Astrocyte (in vitro differentiated cells and primary cell): ENCODE measurements around the gene THADA. TPM values are rescaled to one million over a fixed set of nuclear protein-coding genes. Genes with fewer than 3 reads are reported as not detected.

ENCODE experiments used
- DNase-seq: peaks from one replicate; pipeline ENCODE4 v3.0.0-alpha.2; 2010; ENCODE audit warnings: low read depth
- FAIRE-seq: peaks from 2 replicates; lab custom pipeline; 2011; peaks lifted over from hg19 to GRCh38; lab: Jason Lieb, UNC
- H2AFZ ChIP-seq: 2 replicates; pipeline ENCODE4 v1.6.0; 2012; ENCODE audit warnings: low read depth, low read length, inconsistent platforms
- H3K27ac ChIP-seq: 2 replicates; pipeline ENCODE4 v1.5.1; 2011; ENCODE audit warnings: low read depth, low read length, inconsistent platforms
- H3K27me3 ChIP-seq: 2 replicates; pipeline ENCODE4 v1.6.0; 2011; ENCODE audit warnings: low read length, inconsistent platforms; ENCODE audit not compliant: insufficient read depth
- H3K36me3 ChIP-seq: 2 replicates; pipeline ENCODE4 v1.5.1; 2011; ENCODE audit warnings: low read length, inconsistent platforms; ENCODE audit not compliant: insufficient read depth
- H3K4me1 ChIP-seq: 2 replicates; pipeline ENCODE4 v1.5.1; 2011; ENCODE audit warnings: low read length, inconsistent platforms; ENCODE audit not compliant: insufficient read depth
- H3K4me2 ChIP-seq: 2 replicates; pipeline ENCODE4 v1.6.0; 2012; ENCODE audit warnings: low read length, inconsistent platforms
- H3K4me3 ChIP-seq: 2 replicates; pipeline ENCODE4 v1.5.1; 2011; ENCODE audit warnings: low read depth, mild to moderate bottlenecking, low read length, inconsistent platforms; ENCODE audit not compliant: insufficient read depth
- H3K79me2 ChIP-seq: 2 replicates; pipeline ENCODE4 v1.6.0; 2012; ENCODE audit warnings: mild to moderate bottlenecking, low read length, inconsistent platforms; ENCODE audit not compliant: insufficient read depth
- H3K9ac ChIP-seq: 2 replicates; pipeline ENCODE4 v1.6.0; 2012; ENCODE audit warnings: mild to moderate bottlenecking, low read length, inconsistent platforms
- H3K9me3 ChIP-seq: 2 replicates; pipeline ENCODE4 v1.5.1; 2012; ENCODE audit warnings: low read depth, mild to moderate bottlenecking, low read length, inconsistent platforms; ENCODE audit not compliant: insufficient read depth
- H4K20me1 ChIP-seq: 2 replicates; pipeline ENCODE4 v1.6.0; 2012; ENCODE audit warnings: low read length, inconsistent platforms; ENCODE audit not compliant: insufficient read depth
- H3K27ac Mint-ChIP-seq: one replicate; pipeline ENCODE4 v1.8.0; 2021; ENCODE audit warnings: mild to moderate bottlenecking, mixed read lengths; ENCODE audit not compliant: unreplicated experiment
- H3K27me3 Mint-ChIP-seq: one replicate; pipeline ENCODE4 v1.8.0; 2021; ENCODE audit warnings: low read depth, mixed read lengths; ENCODE audit not compliant: unreplicated experiment
- H3K36me3 Mint-ChIP-seq: one replicate; pipeline ENCODE4 v1.8.0; 2021; ENCODE audit warnings: low read depth, mixed read lengths; ENCODE audit not compliant: unreplicated experiment
- H3K4me1 Mint-ChIP-seq: one replicate; pipeline ENCODE4 v1.8.0; 2021; ENCODE audit warnings: low read depth, mixed read lengths; ENCODE audit not compliant: unreplicated experiment
- H3K4me3 Mint-ChIP-seq: one replicate; pipeline ENCODE4 v1.8.0; 2021; ENCODE audit warnings: mild to moderate bottlenecking, moderate library complexity, mixed read lengths; ENCODE audit not compliant: unreplicated experiment
- H3K9me3 Mint-ChIP-seq: one replicate; pipeline ENCODE4 v1.8.0; 2021; ENCODE audit warnings: mild to moderate bottlenecking, mixed read lengths; ENCODE audit not compliant: unreplicated experiment
- EZH2 ChIP-seq: IDR thresholded peaks from 2 replicates; pipeline ENCODE4 v1.6.1; 2012; ENCODE audit warnings: mild to moderate bottlenecking, low read length, inconsistent platforms; ENCODE audit not compliant: insufficient read depth
- total RNA-seq: library from RNA; stranded (reverse); gene quantifications from 2 replicates; pipeline ENCODE4 v1.2.1, GENCODE V29; 2021
- TF ChIP-seq, protein P1 (sequence below): IDR thresholded peaks from 2 replicates; pipeline ENCODE4 v1.5.1; 2011; ENCODE audit warnings: low read depth, mild to moderate bottlenecking, inconsistent platforms, low read length, moderate library complexity; ENCODE audit not compliant: insufficient read depth

THADA gene
- total RNA-seq, 1 donor from 2014 or later = 16.2 TPM

DNA sequence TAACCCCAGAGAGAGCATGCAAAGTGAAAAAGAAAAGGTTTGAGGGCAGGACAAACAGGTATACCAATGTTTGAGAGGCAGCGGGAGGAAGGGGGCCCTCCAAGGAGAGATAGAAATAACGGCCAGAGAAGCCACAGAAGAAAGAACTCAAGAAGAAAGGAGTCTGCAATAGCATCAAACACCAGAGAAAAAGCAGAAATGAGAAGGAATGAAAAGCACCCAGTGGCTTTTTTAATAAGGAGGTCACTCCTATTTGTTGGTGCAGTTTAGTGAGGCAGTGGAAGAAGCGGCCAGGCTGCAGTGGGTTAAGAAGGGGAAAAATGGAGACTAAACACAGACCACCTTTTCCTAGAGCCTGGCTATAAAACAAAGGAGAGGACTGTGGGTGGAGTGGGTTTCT is 177.2 kb downstream of the THADA start:
- peaks cover 15% of the 10 kb centered on the region for H3K4me1 Mint-ChIP-seq

DNA sequence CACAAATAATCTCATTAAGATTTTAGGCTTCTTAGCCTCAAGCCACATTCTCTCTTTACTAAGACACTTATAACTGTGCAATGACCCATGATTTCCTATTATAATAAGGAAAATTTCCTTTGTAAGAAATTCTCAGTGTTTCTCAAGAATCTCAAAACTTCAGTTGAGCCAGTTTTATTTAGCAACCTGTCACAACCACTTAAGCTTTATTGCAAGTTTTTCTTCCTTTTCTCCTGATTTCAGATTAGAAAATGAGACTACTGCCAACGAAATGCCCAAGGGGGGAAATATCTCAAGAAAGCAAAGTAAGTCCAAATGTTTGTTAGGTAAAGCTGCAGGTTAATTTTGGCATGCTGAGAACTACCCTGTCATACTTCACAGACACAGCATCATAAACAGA is 178.5 kb downstream of the THADA start:
- H2AFZ ChIP-seq = no peak overlapping the region
- H3K27me3 ChIP-seq = no peaks in the 10 kb centered on the region
- H3K4me3 ChIP-seq = no peak overlapping the region
- no peak overlapping the region for H3K9ac ChIP-seq
- peaks cover 3% of the 10 kb centered on the region for H3K4me1 ChIP-seq
- Mint-ChIP-seq H3K36me3 (peaks cover 4% of the 10 kb centered on the region), H3K27me3 (no peaks in the 10 kb centered on the region), H3K27ac (no peak overlapping the region), H3K9me3 (no peaks in the 10 kb centered on the region), H3K4me1 (peaks cover 15% of the 10 kb centered on the region), H3K4me3 (no peak overlapping the region)
- DNase-seq = no peak
- no peaks in the 10 kb centered on the region for H3K9me3 ChIP-seq
- no peak overlapping the region for H3K27ac ChIP-seq
- no peaks in the 10 kb centered on the region for H3K36me3 ChIP-seq
- no peak for TF ChIP-seq EZH2
- TF ChIP-seq, protein P1, sequence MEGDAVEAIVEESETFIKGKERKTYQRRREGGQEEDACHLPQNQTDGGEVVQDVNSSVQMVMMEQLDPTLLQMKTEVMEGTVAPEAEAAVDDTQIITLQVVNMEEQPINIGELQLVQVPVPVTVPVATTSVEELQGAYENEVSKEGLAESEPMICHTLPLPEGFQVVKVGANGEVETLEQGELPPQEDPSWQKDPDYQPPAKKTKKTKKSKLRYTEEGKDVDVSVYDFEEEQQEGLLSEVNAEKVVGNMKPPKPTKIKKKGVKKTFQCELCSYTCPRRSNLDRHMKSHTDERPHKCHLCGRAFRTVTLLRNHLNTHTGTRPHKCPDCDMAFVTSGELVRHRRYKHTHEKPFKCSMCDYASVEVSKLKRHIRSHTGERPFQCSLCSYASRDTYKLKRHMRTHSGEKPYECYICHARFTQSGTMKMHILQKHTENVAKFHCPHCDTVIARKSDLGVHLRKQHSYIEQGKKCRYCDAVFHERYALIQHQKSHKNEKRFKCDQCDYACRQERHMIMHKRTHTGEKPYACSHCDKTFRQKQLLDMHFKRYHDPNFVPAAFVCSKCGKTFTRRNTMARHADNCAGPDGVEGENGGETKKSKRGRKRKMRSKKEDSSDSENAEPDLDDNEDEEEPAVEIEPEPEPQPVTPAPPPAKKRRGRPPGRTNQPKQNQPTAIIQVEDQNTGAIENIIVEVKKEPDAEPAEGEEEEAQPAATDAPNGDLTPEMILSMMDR = no peak
- no peaks in the 10 kb centered on the region for H3K79me2 ChIP-seq
- no peak overlapping the region for H3K4me2 ChIP-seq
- FAIRE-seq = no peak
- H4K20me1 ChIP-seq = no peaks in the 10 kb centered on the region

More for the DNA sequence above, 177.2 kb downstream of the THADA start:
- H3K27ac ChIP-seq = no peak overlapping the region
- no peak overlapping the region for H3K4me2 ChIP-seq
- peaks cover 4% of the 10 kb centered on the region for H3K36me3 Mint-ChIP-seq
- H3K4me3 ChIP-seq = no peak overlapping the region
- no peak overlapping the region for H3K9ac ChIP-seq
- no peaks in the 10 kb centered on the region for H3K79me2 ChIP-seq
- no peaks in the 10 kb centered on the region for H3K36me3 ChIP-seq
- H3K9me3 Mint-ChIP-seq = no peaks in the 10 kb centered on the region
- H3K4me1 ChIP-seq = no peaks in the 10 kb centered on the region
- no peak overlapping the region for H3K4me3 Mint-ChIP-seq
- no peaks in the 10 kb centered on the region for H3K9me3 ChIP-seq
- no peak overlapping the region for H3K27ac Mint-ChIP-seq
- no peak for TF ChIP-seq EZH2
- TF ChIP-seq, protein P1 = no peak
- no peaks in the 10 kb centered on the region for H4K20me1 ChIP-seq
- FAIRE-seq (no peak), DNase-seq (no peak)
- no peaks in the 10 kb centered on the region for H3K27me3 ChIP-seq
- H3K27me3 Mint-ChIP-seq = no peaks in the 10 kb centered on the region
- H2AFZ ChIP-seq = no peak overlapping the region

DNA sequence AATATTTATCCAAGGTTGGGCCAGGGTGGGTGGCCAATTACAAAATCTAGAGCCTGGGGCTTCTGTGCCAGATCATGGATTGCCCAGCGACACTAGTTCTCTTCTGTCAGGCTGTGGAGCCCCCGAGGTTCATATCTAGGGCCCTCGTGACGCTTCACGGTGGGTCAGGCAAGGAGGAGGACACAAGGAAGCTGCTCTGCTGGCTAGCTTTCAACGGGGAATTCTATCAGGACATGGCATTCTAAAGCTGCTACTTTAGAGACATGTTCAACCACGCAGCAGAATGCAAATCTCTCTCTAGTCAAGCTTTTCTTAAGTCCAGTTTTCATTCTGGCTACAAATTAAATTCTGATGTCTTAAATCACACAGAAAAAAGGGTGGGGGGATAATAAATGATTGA is 180.2 kb downstream of the THADA start:
- H3K27ac Mint-ChIP-seq = no peak overlapping the region
- Histone ChIP-seq H2AFZ (no peak overlapping the region), H3K79me2 (no peaks in the 10 kb centered on the region), H3K27me3 (no peaks in the 10 kb centered on the region), H3K4me2 (no peak overlapping the region), H3K9me3 (no peaks in the 10 kb centered on the region), H3K36me3 (no peaks in the 10 kb centered on the region), H3K4me1 (peaks cover 10% of the 10 kb centered on the region), H4K20me1 (no peaks in the 10 kb centered on the region), H3K4me3 (no peak overlapping the region), H3K27ac (no peak overlapping the region), H3K9ac (no peak overlapping the region)
- no peak overlapping the region for H3K4me3 Mint-ChIP-seq
- H3K4me1 Mint-ChIP-seq = peaks cover 15% of the 10 kb centered on the region
- no peak for TF ChIP-seq EZH2
- TF ChIP-seq, protein P1 = no peak
- no peaks in the 10 kb centered on the region for H3K9me3 Mint-ChIP-seq
- no peaks in the 10 kb centered on the region for H3K27me3 Mint-ChIP-seq
- DNase-seq (no peak), FAIRE-seq (no peak)
- H3K36me3 Mint-ChIP-seq = peaks cover 4% of the 10 kb centered on the region
